Endodermal cell (in vitro differentiated cells): ENCODE measurements around the gene CCDC184. TPM values are rescaled to one million over a fixed set of nuclear protein-coding genes. Genes with fewer than 3 reads are reported as not detected.

Experiments used
- DNase-seq: peaks from one replicate; pipeline ENCODE4 v3.0.0-alpha.2; 2017
- H3K27ac ChIP-seq: 2 replicates; pipeline ENCODE4 v1.5.1; 2013; ENCODE audit warnings: mild to moderate bottlenecking, low read depth, low read length, moderate library complexity
- H3K27me3 ChIP-seq: 2 replicates; pipeline ENCODE4 v1.6.1; 2013; ENCODE audit warnings: mild to moderate bottlenecking, low read length, moderate library complexity; ENCODE audit not compliant: insufficient read depth, control insufficient read depth, poor library complexity, severe bottlenecking
- H3K36me3 ChIP-seq: 2 replicates; pipeline ENCODE4 v1.7.0; 2013; ENCODE audit warnings: mild to moderate bottlenecking, low read length, moderate library complexity; ENCODE audit not compliant: control insufficient read depth, insufficient read depth
- H3K4me1 ChIP-seq: one replicate; pipeline ENCODE4 v1.7.0; 2013; ENCODE audit warnings: low read length; ENCODE audit not compliant: control insufficient read depth, insufficient read depth
- H3K4me3 ChIP-seq: 2 replicates; pipeline ENCODE4 v1.5.1; 2013; ENCODE audit warnings: mild to moderate bottlenecking, low read length, moderate library complexity
- H3K9ac ChIP-seq: 2 replicates; pipeline ENCODE4 v1.6.1; 2013; ENCODE audit warnings: mild to moderate bottlenecking, low read length, moderate library complexity; ENCODE audit not compliant: poor library complexity, severe bottlenecking; ENCODE audit errors: extremely low read depth
- H3K9me3 ChIP-seq: 2 replicates; pipeline ENCODE4 v1.6.1; 2013; ENCODE audit warnings: mild to moderate bottlenecking, low read length, moderate library complexity; ENCODE audit not compliant: control insufficient read depth
- H3K27ac Mint-ChIP-seq: 2 replicates; pipeline ENCODE4 v1.8.0; 2020; ENCODE audit warnings: mixed read lengths
- H3K27me3 Mint-ChIP-seq: 2 replicates; pipeline ENCODE4 v1.8.0; 2021; ENCODE audit warnings: mild to moderate bottlenecking, mixed read lengths; ENCODE audit not compliant: insufficient read depth
- H3K36me3 Mint-ChIP-seq: 2 replicates; pipeline ENCODE4 v1.8.0; 2020; ENCODE audit warnings: low read depth, mixed read lengths
- H3K4me1 Mint-ChIP-seq: 2 replicates; pipeline ENCODE4 v1.8.0; 2020; ENCODE audit warnings: mixed read lengths
- H3K4me3 Mint-ChIP-seq: 2 replicates; pipeline ENCODE4 v1.8.0; 2020; ENCODE audit warnings: mild to moderate bottlenecking, moderate library complexity, mixed read lengths
- H3K9me3 Mint-ChIP-seq: 2 replicates; pipeline ENCODE4 v1.8.0; 2020; ENCODE audit warnings: mild to moderate bottlenecking, mixed read lengths
- WGBS, 2 experiments: methylation state at CpG; one replicate each; pipeline versions ENCODE4 v1.1.5 to v1.1.7; 2013; ENCODE audit warnings: missing lambda C conversion rate in 2 of 2, mixed read lengths in 1 of 2; ENCODE audit not compliant: insufficient coverage in 1 of 2, insufficient read length in 1 of 2; 5-methylcytosine and 5-hydroxymethylcytosine counted together
- total RNA-seq, 2 donors: library from RNA; stranded (reverse); fragmentation: NEBNext Ultra II Directional in 1 of 2; extraction: Animal tissue kit (Norgen Biotek cat#: 25700) in 1 of 2; gene quantifications; 2 replicates in 1 of 2; 3 replicates in 1 of 2; pipeline ENCODE4 v1.2.1, GENCODE V29; 2021
- TF ChIP-seq, protein P1 (sequence below): fragments of 200-600 bp; sonication (generic); conservative IDR thresholded peaks from 2 replicates; pipeline ENCODE4 v1.5.0; 2021; ENCODE audit warnings: antibody characterized with exemption, mild to moderate bottlenecking

Gene CCDC184
- total RNA-seq, 2 donors from 2014 or later, result not detected

DNA sequence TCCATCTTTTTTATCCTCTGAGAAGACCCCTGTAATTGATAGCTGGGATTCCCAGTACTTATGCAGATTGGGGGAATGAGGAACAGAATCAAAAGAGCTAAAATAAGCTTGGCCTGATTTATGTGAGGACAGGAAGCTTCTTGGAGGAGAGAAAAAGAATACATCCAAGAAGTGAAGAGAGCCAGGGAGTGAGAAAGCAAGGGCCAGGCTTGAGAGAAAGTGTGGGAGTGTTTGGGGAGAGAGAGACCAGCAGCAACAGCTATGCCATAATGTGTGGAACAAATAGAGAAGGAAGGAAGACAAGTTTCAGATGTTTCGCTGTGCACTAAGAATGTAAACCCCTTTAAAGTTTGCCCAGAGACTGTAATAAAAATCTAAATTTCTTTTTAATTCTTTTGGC, 4.0 kb upstream of the CCDC184 start:
- Mint-ChIP-seq H3K27me3 (peaks cover 85% of the 10 kb centered on the region), H3K27ac (no peak overlapping the region), H3K36me3 (no peaks in the 10 kb centered on the region), H3K9me3 (no peaks in the 10 kb centered on the region), H3K4me1 (peaks cover 9% of the 10 kb centered on the region), H3K4me3 (no peak overlapping the region)
- Histone ChIP-seq H3K36me3 (no peaks in the 10 kb centered on the region), H3K27me3 (peaks cover 66% of the 10 kb centered on the region), H3K4me3 (no peak overlapping the region), H3K27ac (no peak overlapping the region), H3K4me1 (no peaks in the 10 kb centered on the region), H3K9ac (no peak overlapping the region), H3K9me3 (no peaks in the 10 kb centered on the region)
- WGBS, 2 experiments, result 95% methylated on average over 1 of the region's 1 CpG; no CpG with 5 or more reads in 1 of the 2 experiments
- DNase-seq, result no peak
- TF ChIP-seq, protein P1, sequence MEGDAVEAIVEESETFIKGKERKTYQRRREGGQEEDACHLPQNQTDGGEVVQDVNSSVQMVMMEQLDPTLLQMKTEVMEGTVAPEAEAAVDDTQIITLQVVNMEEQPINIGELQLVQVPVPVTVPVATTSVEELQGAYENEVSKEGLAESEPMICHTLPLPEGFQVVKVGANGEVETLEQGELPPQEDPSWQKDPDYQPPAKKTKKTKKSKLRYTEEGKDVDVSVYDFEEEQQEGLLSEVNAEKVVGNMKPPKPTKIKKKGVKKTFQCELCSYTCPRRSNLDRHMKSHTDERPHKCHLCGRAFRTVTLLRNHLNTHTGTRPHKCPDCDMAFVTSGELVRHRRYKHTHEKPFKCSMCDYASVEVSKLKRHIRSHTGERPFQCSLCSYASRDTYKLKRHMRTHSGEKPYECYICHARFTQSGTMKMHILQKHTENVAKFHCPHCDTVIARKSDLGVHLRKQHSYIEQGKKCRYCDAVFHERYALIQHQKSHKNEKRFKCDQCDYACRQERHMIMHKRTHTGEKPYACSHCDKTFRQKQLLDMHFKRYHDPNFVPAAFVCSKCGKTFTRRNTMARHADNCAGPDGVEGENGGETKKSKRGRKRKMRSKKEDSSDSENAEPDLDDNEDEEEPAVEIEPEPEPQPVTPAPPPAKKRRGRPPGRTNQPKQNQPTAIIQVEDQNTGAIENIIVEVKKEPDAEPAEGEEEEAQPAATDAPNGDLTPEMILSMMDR, result no peak

DNA sequence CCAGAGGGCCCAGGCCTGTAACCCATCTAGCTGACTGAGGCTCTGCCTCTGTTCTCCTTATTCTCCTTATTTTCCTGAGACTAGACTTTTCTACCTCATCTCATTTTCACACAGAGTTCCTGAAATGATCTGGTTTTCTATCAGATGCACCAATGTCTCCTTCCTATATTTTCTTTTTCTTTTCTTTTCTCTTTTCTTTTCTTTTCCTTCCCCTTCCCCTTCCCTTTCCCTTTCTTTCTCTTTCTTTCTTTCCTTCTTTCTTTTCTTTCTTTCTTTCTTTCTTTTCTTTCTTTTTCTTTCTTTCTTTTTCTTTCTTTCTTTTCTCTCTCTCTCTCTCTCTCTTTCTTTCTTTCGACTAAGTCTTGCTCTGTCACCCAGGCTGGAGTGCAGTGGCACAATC, 3.0 kb upstream of the CCDC184 start:
- 60 to 84% methylated on average over 1 of the region's 1 CpG for WGBS, 2 experiments
- Mint-ChIP-seq H3K4me1 (peaks cover 9% of the 10 kb centered on the region), H3K27me3 (peaks cover 95% of the 10 kb centered on the region), H3K27ac (no peak overlapping the region), H3K36me3 (no peaks in the 10 kb centered on the region), H3K9me3 (no peaks in the 10 kb centered on the region), H3K4me3 (no peak overlapping the region)
- Histone ChIP-seq H3K27me3 (peaks cover 76% of the 10 kb centered on the region), H3K9ac (no peak overlapping the region), H3K4me1 (no peaks in the 10 kb centered on the region), H3K4me3 (no peak overlapping the region), H3K36me3 (no peaks in the 10 kb centered on the region), H3K27ac (no peak overlapping the region), H3K9me3 (no peaks in the 10 kb centered on the region)
- DNase-seq, result no peak
- TF ChIP-seq, protein P1, result no peak

DNA sequence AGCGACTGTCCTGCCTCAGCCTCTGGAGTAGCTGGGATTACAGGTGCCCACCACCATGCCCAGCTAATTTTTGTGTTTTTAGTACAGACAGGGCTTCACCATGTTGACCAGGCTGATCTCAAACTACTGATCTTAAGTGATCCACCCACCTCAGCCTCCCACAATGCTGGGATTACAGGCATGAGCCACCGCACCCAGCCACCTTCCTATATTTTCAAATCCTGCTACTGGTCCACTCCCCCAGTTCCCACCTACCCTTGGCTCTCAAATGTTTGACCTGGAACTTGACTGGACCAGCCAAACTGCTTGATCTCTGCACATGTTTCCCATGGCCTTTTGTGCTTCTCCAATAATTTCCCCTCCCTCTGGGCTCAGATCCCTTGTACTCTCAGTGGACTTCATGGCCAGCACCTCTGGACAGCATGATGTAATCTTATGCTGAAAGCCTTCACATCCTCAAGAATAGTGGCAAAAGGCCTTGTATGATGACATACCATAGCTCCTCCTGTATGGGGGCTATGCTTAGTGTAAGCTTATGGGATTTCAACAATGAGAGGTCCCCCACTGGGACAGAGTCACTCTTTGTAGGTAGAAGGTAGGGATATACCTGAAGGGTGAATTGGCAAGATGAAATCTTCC, 2.5 kb upstream of the CCDC184 start:
- 93 to 96% methylated on average over 2 of the region's 2 CpGs for WGBS, 2 experiments
- no peaks in the 10 kb centered on the region for H3K9me3 ChIP-seq
- no peak overlapping the region for H3K27ac ChIP-seq
- TF ChIP-seq, protein P1, result no peak
- H3K36me3 Mint-ChIP-seq, result no peaks in the 10 kb centered on the region
- no peaks in the 10 kb centered on the region for H3K36me3 ChIP-seq
- no peaks in the 10 kb centered on the region for H3K9me3 Mint-ChIP-seq
- no peak overlapping the region for H3K4me3 Mint-ChIP-seq
- peaks cover 97% of the 10 kb centered on the region for H3K27me3 Mint-ChIP-seq
- no peak overlapping the region for H3K9ac ChIP-seq
- no peaks in the 10 kb centered on the region for H3K4me1 ChIP-seq
- H3K4me3 ChIP-seq, result no peak overlapping the region
- H3K4me1 Mint-ChIP-seq, result peaks cover 3% of the 10 kb centered on the region
- no peak overlapping the region for H3K27ac Mint-ChIP-seq
- no peak for DNase-seq
- peaks cover 82% of the 10 kb centered on the region for H3K27me3 ChIP-seq
